ENCODE measurements around the gene OVCH1. TPM values are rescaled to one million over a fixed set of nuclear protein-coding genes. Genes with fewer than 3 reads are reported as not detected.

Gene OVCH1
- total RNA-seq, 1 donor from 2014 or later = 3.2 TPM

DNA sequence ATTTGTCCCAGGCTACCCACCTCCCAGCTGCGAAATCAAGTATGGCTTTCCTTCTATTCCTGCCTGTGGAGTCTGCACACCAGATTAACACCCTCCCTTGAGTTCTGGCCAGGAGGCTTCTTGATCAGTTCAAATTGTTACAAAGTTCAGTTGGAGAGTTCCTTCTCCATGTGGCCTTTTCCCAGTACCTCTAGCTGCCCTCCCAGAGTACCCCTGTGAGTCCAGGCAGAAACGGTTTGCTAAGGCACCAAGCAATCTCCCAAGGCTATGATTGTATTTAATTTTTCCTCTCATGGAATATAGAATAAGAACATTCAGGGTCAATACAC, 66.8 kb downstream of the OVCH1 start:
- no peaks in the 10 kb centered on the region for H3K27me3 ChIP-seq (ENCODE audit: low read depth)
- H3K9me3 ChIP-seq = no peaks in the 10 kb centered on the region
- no peaks in the 10 kb centered on the region for H3K36me3 ChIP-seq
- H3K4me3 ChIP-seq = no peak overlapping the region
- H3K27ac ChIP-seq = no peak overlapping the region
- H3K4me1 ChIP-seq = peaks cover 9% of the 10 kb centered on the region
- intact Hi-C loops (cut with DNase I) = no loop called here
- TF ChIP-seq CTCF (IDR thresholded peaks at IDR 0.05) = no peak
- no peak for DNase-seq
- no peak for ATAC-seq

GRCh38 chr12:29429999-29430715, 67.3 kb downstream of the OVCH1 start:
- peak; percentile 39 for DNase-seq
- Histone ChIP-seq H3K4me1 (peaks cover 9% of the 10 kb centered on the region), H3K9me3 (no peaks in the 10 kb centered on the region), H3K36me3 (no peaks in the 10 kb centered on the region), H3K4me3 (no peak overlapping the region), H3K27ac (no peak overlapping the region), H3K27me3 (ENCODE audit: low read depth) (no peaks in the 10 kb centered on the region)
- no peak for TF ChIP-seq CTCF (IDR thresholded peaks at IDR 0.05)
- no peak for ATAC-seq
- intact Hi-C loops (cut with DNase I) = no loop called here

GRCh38 chr12:29428633-29429032, 68.9 kb downstream of the OVCH1 start:
- intact Hi-C loops (cut with DNase I) = no loop called here
- no peaks in the 10 kb centered on the region for H3K27me3 ChIP-seq (ENCODE audit: low read depth)
- no peak overlapping the region for H3K27ac ChIP-seq
- ATAC-seq (peak; percentile 82 to 87), DNase-seq (no peak)
- no peak for TF ChIP-seq CTCF (IDR thresholded peaks at IDR 0.05)
- H3K9me3 ChIP-seq = no peaks in the 10 kb centered on the region
- H3K36me3 ChIP-seq = no peaks in the 10 kb centered on the region
- peaks cover 9% of the 10 kb centered on the region for H3K4me1 ChIP-seq
- no peak overlapping the region for H3K4me3 ChIP-seq

GRCh38 chr12:29427964-29428363, 69.5 kb downstream of the OVCH1 start:
- Histone ChIP-seq H3K27me3 (ENCODE audit: low read depth) (no peaks in the 10 kb centered on the region), H3K27ac (no peak overlapping the region), H3K36me3 (no peaks in the 10 kb centered on the region), H3K9me3 (no peaks in the 10 kb centered on the region), H3K4me1 (peaks cover 9% of the 10 kb centered on the region), H3K4me3 (no peak overlapping the region)
- peak; percentile 16 for TF ChIP-seq CTCF (IDR thresholded peaks at IDR 0.05)
- intact Hi-C loops (cut with DNase I) = no loop called here
- ATAC-seq (peak; percentile 54 to 63), DNase-seq (no peak)

DNA sequence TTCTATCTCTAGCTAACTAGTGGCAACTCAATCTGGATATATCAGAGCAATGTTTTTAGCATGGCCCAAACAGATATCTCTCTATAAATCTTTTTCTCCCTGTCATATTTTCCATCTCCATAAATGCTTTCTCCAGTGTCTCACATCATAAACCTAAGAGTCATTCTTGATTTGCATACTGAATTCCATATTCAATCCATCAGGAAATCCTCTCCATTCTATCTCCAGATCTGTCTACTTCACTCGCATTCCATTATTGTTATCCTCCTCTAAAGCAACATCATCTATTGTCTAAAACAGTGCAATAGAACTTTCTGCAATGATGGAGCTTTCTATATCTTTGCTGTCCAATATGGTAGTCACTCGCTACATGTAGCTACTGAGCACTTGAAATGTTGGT, 71.0 kb downstream of the OVCH1 start:
- TF ChIP-seq CTCF (IDR thresholded peaks at IDR 0.05) = no peak
- intact Hi-C loops (cut with DNase I) = no loop called here
- no peaks in the 10 kb centered on the region for H3K36me3 ChIP-seq
- no peak overlapping the region for H3K27ac ChIP-seq
- peaks cover 9% of the 10 kb centered on the region for H3K4me1 ChIP-seq
- no peaks in the 10 kb centered on the region for H3K27me3 ChIP-seq (ENCODE audit: low read depth)
- no peaks in the 10 kb centered on the region for H3K9me3 ChIP-seq
- no peak for DNase-seq
- no peak overlapping the region for H3K4me3 ChIP-seq
- ATAC-seq = no peak

Measured in lower lobe of right lung (tissue), 2 donors.